Central memory CD8-positive, alpha-beta T cell (primary cell): ENCODE results near the gene SAMM50.

Experiments
- ATAC-seq: fragments of 150-1000 bp; cut with Tn5 transposase; replicated peaks from 2 replicates; pipeline ENCODE4 v1.10.0; 2022; ENCODE audit warnings: mild to moderate bottlenecking, moderate FRiP score, moderate number of reproducible peaks; ENCODE audit not compliant: poor library complexity, severe bottlenecking; ENCODE audit errors: extremely low read depth
- DNase-seq, 2 donors: peaks; one replicate each; pipeline ENCODE4 v3.0.0; 2021; ENCODE audit warnings: low spot score in 2 of 2
- H3K27ac Mint-ChIP-seq: one replicate; pipeline ENCODE4 v1.8.0; 2022; ENCODE audit warnings: low read depth, mild to moderate bottlenecking, moderate library complexity, mixed read lengths
- H3K27me3 Mint-ChIP-seq: one replicate; pipeline ENCODE4 v1.8.0; 2022; ENCODE audit warnings: mixed read lengths
- H3K36me3 Mint-ChIP-seq: one replicate; pipeline ENCODE4 v1.8.0; 2022; ENCODE audit warnings: mild to moderate bottlenecking, moderate library complexity, mixed read lengths; ENCODE audit not compliant: insufficient read depth
- H3K4me1 Mint-ChIP-seq: one replicate; pipeline ENCODE4 v1.8.0; 2022; ENCODE audit warnings: mixed read lengths
- H3K4me3 Mint-ChIP-seq: one replicate; pipeline ENCODE4 v1.8.0; 2022; ENCODE audit warnings: mild to moderate bottlenecking, moderate library complexity, mixed read lengths
- H3K9me3 Mint-ChIP-seq: one replicate; pipeline ENCODE4 v1.8.0; 2022; ENCODE audit warnings: mixed read lengths

Gene SAMM50

DNA sequence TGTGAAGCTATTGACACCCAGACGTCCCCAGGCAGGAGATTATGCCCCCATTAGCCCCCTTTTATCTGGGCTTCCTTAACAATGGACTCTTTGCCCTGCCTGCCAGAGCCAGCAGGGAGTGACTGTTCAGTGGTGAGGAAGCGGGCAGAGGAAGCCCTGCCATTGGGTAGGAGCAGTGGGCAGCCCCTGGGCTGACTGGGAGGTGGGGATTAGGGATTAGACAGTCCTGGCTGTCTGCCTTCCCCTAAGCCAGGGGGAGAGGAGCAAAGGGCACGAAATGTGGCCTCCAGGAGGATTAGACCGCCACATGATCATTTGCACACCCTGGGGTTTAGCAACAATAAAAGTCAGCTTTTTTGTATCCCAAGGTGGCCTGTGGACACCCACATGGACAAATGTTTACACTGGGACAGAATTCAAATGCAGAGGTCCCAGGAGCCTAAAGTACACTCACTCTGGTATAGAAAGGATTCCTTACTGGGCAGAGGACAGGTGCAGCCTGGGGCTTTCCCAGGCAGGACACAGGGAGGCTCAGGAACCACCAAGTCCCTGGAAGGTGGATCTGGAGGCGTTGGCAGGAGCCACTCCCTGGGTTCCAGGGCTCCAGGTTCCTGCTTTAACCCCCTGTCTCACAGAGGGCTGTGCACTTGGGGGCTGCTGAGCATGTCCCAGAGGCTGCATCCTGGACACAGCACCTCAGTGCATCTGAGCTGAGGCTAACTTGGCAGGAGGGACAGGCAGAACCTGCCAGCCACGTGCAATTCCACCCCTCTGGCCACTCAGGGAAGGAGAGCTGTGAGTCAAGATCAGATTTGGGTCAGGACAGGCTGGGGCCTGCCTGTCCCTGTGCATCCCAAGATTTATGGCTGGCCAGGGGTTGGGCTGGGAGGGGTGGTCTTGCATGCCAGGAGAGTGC lies 29.6 kb upstream of the SAMM50 start:
- Mint-ChIP-seq H3K4me3 (peak overlapping the region; percentile 72), H3K27ac (no peak overlapping the region), H3K4me1 (peaks cover 12% of the 10 kb centered on the region), H3K36me3 (peaks cover 2% of the 10 kb centered on the region), H3K9me3 (no peaks in the 10 kb centered on the region), H3K27me3 (peaks cover 25% of the 10 kb centered on the region)
- no peak for DNase-seq
- no peak for ATAC-seq

DNA sequence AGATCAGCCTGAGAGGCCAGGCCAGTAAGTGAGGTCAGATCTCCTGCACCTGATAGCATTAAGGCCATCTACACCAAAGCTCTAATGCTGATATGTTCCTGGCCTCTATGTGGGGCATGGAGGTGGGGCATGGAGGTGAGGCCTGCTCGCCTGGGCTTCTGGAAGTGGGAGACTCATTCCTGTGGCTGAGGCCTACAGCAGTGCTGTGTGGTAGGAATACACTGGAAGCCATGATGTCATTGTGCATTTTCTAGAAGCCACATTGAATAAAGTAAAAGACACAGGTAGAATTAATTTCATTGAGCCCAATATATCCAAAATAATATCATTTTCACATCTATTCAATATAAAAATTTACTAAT lies 28.9 kb upstream of the SAMM50 start:
- H3K36me3 Mint-ChIP-seq = peaks cover 2% of the 10 kb centered on the region
- ATAC-seq = no peak
- no peak overlapping the region for H3K4me3 Mint-ChIP-seq
- peaks cover 20% of the 10 kb centered on the region for H3K27me3 Mint-ChIP-seq
- H3K4me1 Mint-ChIP-seq = peaks cover 12% of the 10 kb centered on the region
- DNase-seq = no peak
- H3K27ac Mint-ChIP-seq = no peak overlapping the region
- no peaks in the 10 kb centered on the region for H3K9me3 Mint-ChIP-seq

DNA sequence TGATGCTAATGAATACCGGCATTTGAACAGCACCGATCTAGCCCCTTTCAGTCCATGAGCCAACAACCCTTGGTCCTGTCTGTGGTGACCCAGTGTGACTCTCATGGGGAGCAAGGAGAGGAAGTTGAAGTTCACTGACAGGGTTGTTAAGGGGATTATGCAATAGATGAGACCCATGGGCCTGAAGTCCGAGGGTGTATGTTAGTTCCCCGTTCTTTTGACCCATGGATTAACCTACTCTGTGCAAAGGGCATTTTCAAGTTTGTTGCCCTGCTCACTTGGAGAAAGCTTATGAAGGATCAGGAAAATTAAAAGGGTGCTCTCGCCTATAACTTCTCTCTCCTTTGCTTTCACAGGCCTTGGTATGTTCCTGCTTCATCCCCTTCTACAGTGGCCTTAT lies 26.8 kb upstream of the SAMM50 start:
- peaks cover 2% of the 10 kb centered on the region for H3K36me3 Mint-ChIP-seq
- H3K9me3 Mint-ChIP-seq = no peaks in the 10 kb centered on the region
- no peak overlapping the region for H3K27ac Mint-ChIP-seq
- DNase-seq (no peak), ATAC-seq (no peak)
- peaks cover 22% of the 10 kb centered on the region for H3K27me3 Mint-ChIP-seq
- H3K4me1 Mint-ChIP-seq = peaks cover 5% of the 10 kb centered on the region
- H3K4me3 Mint-ChIP-seq = no peak overlapping the region

DNA sequence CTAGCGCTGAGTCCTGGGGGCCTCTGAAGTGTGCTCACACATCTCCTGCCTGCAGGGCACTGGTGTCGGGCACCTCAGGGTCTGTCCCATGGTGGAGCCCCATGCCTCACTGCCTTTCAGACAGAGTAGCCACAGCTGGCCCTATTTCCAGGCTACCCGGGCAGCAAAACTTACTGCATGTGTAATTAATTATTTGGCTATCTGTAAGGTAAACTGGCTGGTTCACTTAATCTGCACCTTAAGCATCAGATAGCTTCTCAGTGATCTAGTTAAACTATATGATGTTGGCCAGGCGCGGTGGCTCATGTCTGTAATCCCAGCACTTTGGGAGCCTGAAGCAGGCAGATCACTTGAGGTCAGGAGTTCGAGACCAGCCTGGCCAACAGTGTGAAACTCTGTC lies 26.3 kb upstream of the SAMM50 start:
- no peak for ATAC-seq
- H3K27ac Mint-ChIP-seq = no peak overlapping the region
- DNase-seq = no peak
- no peak overlapping the region for H3K4me3 Mint-ChIP-seq
- no peaks in the 10 kb centered on the region for H3K9me3 Mint-ChIP-seq
- H3K27me3 Mint-ChIP-seq = peaks cover 27% of the 10 kb centered on the region
- peaks cover 2% of the 10 kb centered on the region for H3K36me3 Mint-ChIP-seq
- peaks cover 2% of the 10 kb centered on the region for H3K4me1 Mint-ChIP-seq

DNA sequence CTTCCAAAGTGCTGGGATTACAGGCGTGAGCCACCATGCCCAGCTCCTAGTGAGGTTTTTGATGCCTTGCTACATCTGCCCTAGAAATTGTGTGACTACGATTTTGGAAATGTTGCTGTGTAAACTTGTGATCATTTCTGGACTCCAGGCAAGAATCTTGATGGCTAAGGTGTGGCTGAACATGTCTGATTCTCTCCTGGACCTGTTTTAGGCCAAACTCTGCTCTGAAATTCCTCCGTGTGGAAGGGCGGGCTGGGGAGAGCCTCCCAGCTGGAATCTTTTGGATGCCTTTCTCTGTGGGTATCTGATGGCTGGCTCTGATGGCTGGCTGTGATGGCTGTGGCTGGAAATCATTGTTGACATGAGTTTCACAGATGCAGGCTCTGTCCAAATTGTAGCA lies 23.5 kb upstream of the SAMM50 start:
- no peak for ATAC-seq
- Mint-ChIP-seq H3K4me3 (no peak overlapping the region), H3K27me3 (peaks cover 39% of the 10 kb centered on the region), H3K9me3 (no peaks in the 10 kb centered on the region), H3K4me1 (no peaks in the 10 kb centered on the region), H3K36me3 (no peaks in the 10 kb centered on the region), H3K27ac (no peak overlapping the region)
- no peak for DNase-seq

DNA sequence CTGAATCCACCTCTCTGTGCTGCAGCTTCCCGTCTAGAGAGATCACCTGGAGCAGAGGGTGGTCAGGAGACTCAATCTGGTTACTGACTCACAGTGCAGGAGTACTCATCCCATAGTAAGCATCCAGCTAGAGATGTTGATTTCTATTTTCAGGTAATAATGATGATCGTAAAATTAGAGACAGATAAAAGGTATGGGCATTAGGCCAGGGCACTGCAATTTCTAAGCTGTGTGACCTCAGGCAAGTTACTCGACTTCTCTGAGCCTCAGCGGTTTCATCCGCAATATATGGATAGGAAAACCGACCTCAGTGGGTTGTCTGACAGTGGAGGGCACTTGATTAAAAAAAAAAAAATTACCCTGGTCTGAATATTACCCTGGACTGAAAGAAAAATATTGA lies 13.8 kb upstream of the SAMM50 start:
- Mint-ChIP-seq H3K9me3 (no peaks in the 10 kb centered on the region), H3K27ac (no peak overlapping the region), H3K4me1 (peaks cover 5% of the 10 kb centered on the region), H3K4me3 (no peak overlapping the region), H3K27me3 (peaks cover 67% of the 10 kb centered on the region), H3K36me3 (no peaks in the 10 kb centered on the region)
- ATAC-seq = no peak
- DNase-seq = no peak

DNA sequence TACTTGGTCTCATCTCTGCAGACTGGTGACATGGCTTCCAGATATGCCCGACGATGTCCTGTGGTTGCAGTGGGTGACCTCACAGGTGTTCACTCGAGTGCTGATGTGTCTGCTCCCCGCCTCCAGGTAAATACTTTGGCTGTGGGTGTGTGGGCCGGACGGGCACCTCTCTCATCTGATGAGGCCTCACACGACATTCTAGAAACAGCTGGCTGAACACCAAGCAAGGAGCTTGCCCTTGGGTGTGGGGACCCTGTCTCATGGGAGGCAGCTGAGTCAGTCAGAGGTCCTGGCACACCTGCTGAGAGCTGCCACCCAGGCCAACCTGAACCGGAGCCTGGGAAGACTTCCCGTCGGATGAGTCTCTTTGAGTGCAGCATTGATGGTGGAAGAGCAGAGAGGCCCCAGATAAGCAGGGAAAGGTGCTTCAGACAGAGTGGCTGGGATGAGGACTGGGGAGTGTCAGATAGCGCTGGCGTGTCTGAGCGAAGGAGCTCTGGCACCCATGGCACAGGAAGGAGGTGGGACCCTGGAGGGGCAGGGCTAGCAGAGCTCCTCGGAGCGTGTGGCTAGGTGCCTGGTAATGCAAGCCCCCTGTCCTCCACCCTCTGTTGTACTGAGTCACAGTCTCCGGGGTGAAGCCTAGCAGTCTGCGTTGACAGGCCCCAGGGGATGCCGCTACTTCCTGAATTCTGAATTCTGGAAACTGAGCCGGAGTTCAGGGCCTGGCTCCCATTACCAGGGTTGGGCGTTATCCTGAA lies 10.4 kb upstream of the SAMM50 start:
- peaks cover 50% of the 10 kb centered on the region for H3K27me3 Mint-ChIP-seq
- no peaks in the 10 kb centered on the region for H3K36me3 Mint-ChIP-seq
- H3K9me3 Mint-ChIP-seq = no peaks in the 10 kb centered on the region
- H3K27ac Mint-ChIP-seq = peak overlapping the region; percentile 37
- peaks cover 5% of the 10 kb centered on the region for H3K4me1 Mint-ChIP-seq
- no peak overlapping the region for H3K4me3 Mint-ChIP-seq
- ATAC-seq = no peak
- no peak for DNase-seq

DNA sequence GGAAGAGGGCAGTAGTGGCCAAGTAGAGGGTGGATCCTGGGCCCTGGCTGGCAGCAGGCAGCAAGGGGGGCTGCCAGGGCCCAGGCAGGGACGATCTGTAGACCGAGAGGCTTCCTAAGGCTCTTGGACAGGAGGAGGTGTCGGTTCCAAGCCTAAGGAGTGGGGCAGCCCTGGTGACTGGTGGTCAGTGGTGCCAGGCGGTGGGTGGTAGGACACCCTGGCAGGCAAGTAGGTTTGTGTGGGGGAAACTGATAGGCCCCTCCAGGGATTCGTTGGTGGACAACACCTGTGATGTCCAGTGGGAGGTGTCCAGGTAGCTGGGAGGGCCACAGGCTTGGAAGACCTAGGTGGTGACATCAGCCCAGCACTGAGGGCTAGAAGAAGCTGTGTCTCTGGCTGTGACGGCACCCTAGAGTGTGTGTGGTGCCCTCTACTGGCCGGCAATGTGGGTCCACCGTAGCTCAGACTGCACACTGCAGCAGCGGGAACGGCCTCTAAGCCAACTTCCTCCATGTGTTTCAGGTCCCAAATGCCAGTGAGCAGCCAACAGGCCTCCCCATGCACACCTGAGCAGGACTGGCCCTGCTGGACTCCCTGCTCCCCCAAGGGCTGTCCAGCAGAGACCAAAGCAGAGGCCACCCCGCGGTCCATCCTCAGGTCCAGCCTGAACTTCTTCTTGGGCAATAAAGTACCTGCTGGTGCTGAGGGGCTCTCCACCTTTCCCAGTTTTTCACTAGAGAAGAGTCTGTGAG lies 9.4 kb upstream of the SAMM50 start:
- H3K27ac Mint-ChIP-seq = no peak overlapping the region
- DNase-seq (peak; percentile 41 to 42), ATAC-seq (peak; percentile 99)
- H3K36me3 Mint-ChIP-seq = peaks cover 2% of the 10 kb centered on the region
- peaks cover 5% of the 10 kb centered on the region for H3K4me1 Mint-ChIP-seq
- H3K27me3 Mint-ChIP-seq = peaks cover 50% of the 10 kb centered on the region
- H3K4me3 Mint-ChIP-seq = no peak overlapping the region
- H3K9me3 Mint-ChIP-seq = no peaks in the 10 kb centered on the region

DNA sequence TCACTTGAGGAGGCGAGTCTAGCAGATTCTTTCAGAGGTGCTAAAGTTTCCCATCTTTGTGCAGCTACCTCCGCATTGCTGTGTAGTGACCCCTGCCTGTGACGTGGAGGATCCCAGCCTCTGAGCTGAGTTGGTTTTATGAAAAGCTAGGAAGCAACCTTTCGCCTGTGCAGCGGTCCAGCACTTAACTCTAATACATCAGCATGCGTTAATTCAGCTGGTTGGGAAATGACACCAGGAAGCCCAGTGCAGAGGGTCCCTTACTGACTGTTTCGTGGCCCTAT lies 8.9 kb upstream of the SAMM50 start:
- no peak for ATAC-seq
- Mint-ChIP-seq H3K36me3 (peaks cover 2% of the 10 kb centered on the region), H3K4me3 (no peak overlapping the region), H3K27me3 (peaks cover 50% of the 10 kb centered on the region), H3K27ac (no peak overlapping the region), H3K4me1 (peaks cover 5% of the 10 kb centered on the region), H3K9me3 (no peaks in the 10 kb centered on the region)
- no peak for DNase-seq

DNA sequence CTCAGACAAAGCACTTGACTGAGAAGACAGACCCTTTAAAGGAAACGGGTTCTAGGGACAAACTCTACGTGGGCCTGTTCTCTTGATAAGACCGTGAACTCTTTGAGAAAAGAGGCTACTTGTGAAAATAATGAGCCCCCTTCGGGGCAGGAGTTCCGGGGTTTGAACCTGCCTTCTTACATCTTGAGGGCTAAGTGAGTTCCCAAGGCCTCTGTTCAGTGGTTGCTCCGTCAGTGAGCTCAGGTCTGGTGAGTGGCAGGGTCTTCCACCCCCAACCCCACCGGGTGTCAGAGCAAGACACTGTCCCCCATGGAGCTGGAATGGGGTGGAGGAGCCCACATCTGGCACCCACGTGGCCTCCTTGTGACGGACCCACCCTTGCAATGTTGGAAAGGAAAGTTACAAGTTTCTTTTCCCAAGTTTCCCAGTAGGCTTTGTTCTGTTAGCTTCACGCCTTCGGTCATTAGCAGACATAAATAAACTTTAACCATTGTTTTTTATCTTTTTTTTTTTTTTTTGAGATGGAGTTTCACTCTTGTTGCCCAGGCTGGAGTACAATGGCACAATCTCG lies 6.3 kb upstream of the SAMM50 start:
- no peak overlapping the region for H3K4me3 Mint-ChIP-seq
- ATAC-seq = no peak
- H3K9me3 Mint-ChIP-seq = no peaks in the 10 kb centered on the region
- peaks cover 2% of the 10 kb centered on the region for H3K36me3 Mint-ChIP-seq
- H3K27ac Mint-ChIP-seq = no peak overlapping the region
- peaks cover 8% of the 10 kb centered on the region for H3K4me1 Mint-ChIP-seq
- DNase-seq = no peak
- peaks cover 39% of the 10 kb centered on the region for H3K27me3 Mint-ChIP-seq

DNA sequence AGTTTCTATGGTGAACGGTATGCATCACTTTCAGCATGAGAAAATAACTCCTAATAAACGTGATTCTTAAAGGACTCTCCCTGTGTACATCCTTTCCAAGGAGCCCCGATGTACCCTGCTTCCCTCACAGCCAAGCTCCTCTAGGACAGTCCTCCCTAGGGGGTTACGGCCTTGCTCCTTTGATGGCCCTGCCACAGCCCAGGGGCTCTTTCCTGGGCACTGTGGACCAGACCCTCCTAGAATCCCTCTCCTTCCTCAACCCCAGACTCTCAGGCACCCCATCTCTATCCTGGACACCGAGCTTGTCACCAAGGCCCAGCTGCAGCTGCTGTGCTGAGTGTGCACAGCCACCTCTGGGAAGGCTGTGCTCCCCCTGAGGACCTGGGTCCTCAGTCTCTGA lies 3.9 kb upstream of the SAMM50 start:
- Mint-ChIP-seq H3K27me3 (peaks cover 15% of the 10 kb centered on the region), H3K4me1 (peaks cover 25% of the 10 kb centered on the region), H3K27ac (peak overlapping the region; percentile 65), H3K9me3 (no peaks in the 10 kb centered on the region), H3K4me3 (no peak overlapping the region), H3K36me3 (peaks cover 11% of the 10 kb centered on the region)
- DNase-seq (no peak), ATAC-seq (no peak)

DNA sequence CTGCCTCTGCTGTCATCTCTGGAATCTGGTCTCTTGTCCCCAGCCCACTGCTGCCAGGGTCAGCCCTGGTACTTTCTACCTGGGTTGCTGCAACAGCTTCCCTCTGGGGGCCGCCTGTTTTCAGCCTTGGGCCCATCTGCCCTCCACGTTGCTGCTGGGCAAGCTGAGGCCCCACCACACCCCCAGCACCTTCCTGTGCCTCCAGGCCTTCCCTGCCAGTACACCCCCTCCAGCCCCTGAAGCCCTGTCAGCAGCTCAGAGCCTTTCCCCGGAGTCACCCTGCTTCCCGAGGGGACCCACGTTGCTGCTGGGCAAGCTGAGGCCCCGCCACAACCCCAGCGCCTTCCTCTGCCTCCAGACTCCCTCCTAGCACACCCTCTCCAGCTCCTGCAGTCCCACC lies 3.3 kb upstream of the SAMM50 start:
- Mint-ChIP-seq H3K4me3 (no peak overlapping the region), H3K9me3 (no peaks in the 10 kb centered on the region), H3K27me3 (peaks cover 13% of the 10 kb centered on the region), H3K36me3 (peaks cover 11% of the 10 kb centered on the region), H3K27ac (peak overlapping the region; percentile 65), H3K4me1 (peaks cover 31% of the 10 kb centered on the region)
- ATAC-seq (no peak), DNase-seq (no peak)
